Mucosa of stomach (tissue), 1 donor: ENCODE measurements around the gene HNRNPM.

Experiments used
- H3K27me3 ChIP-seq: one replicate; pipeline ENCODE4 v1.7.0; 2013; ENCODE audit warnings: mild to moderate bottlenecking, low read length; ENCODE audit not compliant: control insufficient read depth, insufficient read depth
- H3K36me3 ChIP-seq: one replicate; pipeline ENCODE4 v1.7.0; 2013; ENCODE audit warnings: low read length; ENCODE audit not compliant: control insufficient read depth, insufficient read depth
- H3K4me1 ChIP-seq: one replicate; pipeline ENCODE4 v1.7.0; 2013; ENCODE audit warnings: mild to moderate bottlenecking, low read length; ENCODE audit not compliant: control insufficient read depth, insufficient read depth
- H3K4me3 ChIP-seq: one replicate; pipeline ENCODE4 v1.7.0; 2013; ENCODE audit warnings: low read length
- H3K9ac ChIP-seq: one replicate; pipeline ENCODE4 v1.7.0; 2013; ENCODE audit warnings: mild to moderate bottlenecking, low read length, moderate library complexity
- H3K9me3 ChIP-seq: one replicate; pipeline ENCODE4 v1.7.0; 2013; ENCODE audit warnings: mild to moderate bottlenecking, low read length, moderate library complexity; ENCODE audit not compliant: control insufficient read depth
- donor health status: Pancreatic carcinoma.

Gene HNRNPM

GRCh38 chr19:8466018-8466417, 21.2 kb downstream of the HNRNPM start:
- no peak overlapping the region for H3K4me3 ChIP-seq

GRCh38 chr19:8468124-8468523, 23.3 kb downstream of the HNRNPM start:
- no peak overlapping the region for H3K4me3 ChIP-seq
- H3K36me3 ChIP-seq, result peaks cover 38% of the 10 kb centered on the region
- H3K27me3 ChIP-seq, result no peaks in the 10 kb centered on the region
- no peaks in the 10 kb centered on the region for H3K4me1 ChIP-seq
- no peak overlapping the region for H3K9ac ChIP-seq
- no peaks in the 10 kb centered on the region for H3K9me3 ChIP-seq

More at GRCh38 chr19:8466018-8466417, 21.2 kb downstream of the HNRNPM start:
- H3K27me3 ChIP-seq, result no peaks in the 10 kb centered on the region
- no peaks in the 10 kb centered on the region for H3K9me3 ChIP-seq
- H3K9ac ChIP-seq, result no peak overlapping the region
- H3K4me1 ChIP-seq, result no peaks in the 10 kb centered on the region
- H3K36me3 ChIP-seq, result peaks cover 33% of the 10 kb centered on the region

DNA sequence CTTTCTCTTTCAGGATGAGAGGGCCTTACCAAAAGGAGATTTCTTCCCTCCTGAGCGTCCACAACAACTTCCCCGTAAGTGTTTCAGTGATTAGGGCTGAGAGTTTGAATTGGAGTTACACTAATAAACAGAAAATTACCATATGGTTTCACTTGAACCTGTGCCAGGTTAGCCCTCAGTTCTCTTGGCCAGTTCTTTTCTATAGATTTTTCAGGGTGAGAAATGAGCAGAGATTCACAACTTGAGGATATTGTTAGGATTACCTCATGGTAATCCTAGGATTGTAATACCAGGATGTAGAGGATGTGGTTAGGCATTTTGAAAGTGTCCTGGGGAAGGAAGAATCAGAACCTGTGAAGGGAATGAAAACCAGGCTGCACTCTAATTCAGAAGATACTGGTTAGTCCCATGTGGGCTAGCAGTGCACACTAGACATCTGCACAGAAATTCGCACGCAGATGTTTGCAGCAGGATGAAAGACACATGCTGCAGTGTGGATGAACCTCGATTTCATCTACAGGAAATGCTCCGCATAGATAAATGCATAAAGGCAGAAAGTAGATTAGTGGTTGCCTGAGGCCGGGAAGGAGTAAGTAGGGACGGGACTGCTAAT, 24.1 kb downstream of the HNRNPM start:
- Histone ChIP-seq H3K36me3 (peaks cover 38% of the 10 kb centered on the region), H3K9me3 (no peaks in the 10 kb centered on the region), H3K9ac (no peak overlapping the region), H3K4me1 (no peaks in the 10 kb centered on the region), H3K4me3 (no peak overlapping the region), H3K27me3 (no peaks in the 10 kb centered on the region)

DNA sequence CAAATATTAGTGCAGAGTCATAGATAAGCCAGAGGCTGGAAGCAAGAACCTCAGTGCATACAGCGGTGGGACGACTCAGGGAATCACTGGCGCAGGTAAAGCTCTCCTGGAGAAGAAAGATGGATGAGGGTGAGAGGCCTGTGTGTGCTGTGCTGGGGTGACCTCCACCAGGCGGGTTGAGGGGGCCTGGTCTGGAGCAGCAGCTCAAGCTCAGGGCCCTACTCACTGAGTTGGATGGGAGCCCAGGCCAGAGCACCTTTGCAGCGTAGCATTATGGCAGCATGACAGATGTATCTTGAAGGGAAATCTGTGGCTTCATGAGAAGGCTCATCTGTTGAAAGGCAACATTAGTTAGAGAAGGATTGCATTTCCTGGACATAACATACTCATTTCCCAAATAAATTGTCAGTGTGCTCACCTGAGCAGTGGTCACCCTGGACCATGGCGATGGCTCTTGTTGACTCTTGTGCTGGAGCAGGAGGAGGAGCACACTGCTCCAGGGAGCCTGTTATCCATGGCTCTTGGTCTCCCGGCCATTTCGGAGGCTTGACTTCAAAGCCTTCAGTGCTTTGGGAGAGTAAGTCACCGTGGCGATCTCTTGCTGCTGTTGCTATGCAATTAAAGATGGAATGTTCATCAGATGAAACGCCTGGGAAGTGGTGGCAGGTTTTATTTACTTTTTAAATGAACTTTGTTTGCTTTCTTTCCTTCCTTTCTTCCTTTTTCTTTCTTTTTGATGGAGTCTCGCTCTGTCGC, 25.0 kb downstream of the HNRNPM start:
- peaks cover 37% of the 10 kb centered on the region for H3K36me3 ChIP-seq

DNA sequence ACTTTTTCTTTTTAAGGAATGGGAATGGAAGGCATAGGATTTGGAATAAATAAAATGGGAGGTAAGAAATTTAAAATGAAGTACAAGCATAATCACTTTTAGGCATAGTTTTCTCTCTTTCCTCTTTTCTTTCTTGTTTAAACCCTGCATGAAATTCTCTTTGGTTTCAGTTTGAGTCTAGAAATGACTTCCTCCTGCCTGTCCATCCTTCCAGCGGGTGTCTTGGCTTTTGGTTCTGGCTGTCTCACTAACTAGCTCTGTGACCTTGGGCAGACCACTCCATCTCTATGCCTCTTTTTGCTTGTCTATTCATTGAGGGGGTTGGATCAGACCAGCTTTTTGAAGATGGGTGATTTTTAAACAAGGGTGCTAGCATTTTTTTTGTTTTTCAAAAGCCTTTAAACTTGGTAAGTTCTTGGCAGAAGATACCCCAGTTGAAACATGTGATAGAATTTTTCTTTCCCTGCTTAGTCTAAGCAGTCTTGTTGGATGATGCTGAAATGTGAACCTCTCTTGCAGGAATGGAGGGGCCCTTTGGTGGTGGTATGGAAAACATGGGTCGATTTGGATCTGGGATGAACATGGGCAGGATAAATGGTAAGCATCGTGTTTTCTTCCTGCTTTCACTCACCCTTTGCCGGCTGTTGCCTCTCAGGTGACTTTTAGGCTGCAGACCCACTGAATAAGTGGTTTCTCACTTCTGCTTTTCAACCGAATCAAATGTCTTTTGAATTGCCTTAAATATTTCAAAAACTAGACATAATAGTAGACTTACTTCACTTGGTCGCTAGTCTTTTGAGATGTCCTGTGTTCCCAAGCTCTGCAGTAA, 29.1 kb downstream of the HNRNPM start:
- Histone ChIP-seq H3K9me3 (no peaks in the 10 kb centered on the region), H3K4me1 (no peaks in the 10 kb centered on the region), H3K27me3 (no peaks in the 10 kb centered on the region), H3K4me3 (no peak overlapping the region), H3K9ac (no peak overlapping the region), H3K36me3 (peaks cover 39% of the 10 kb centered on the region)

More for the DNA sequence above, 25.0 kb downstream of the HNRNPM start:
- H3K9ac ChIP-seq, result no peak overlapping the region
- no peaks in the 10 kb centered on the region for H3K4me1 ChIP-seq
- no peak overlapping the region for H3K4me3 ChIP-seq
- no peaks in the 10 kb centered on the region for H3K27me3 ChIP-seq
- no peaks in the 10 kb centered on the region for H3K9me3 ChIP-seq

- H3K27me3 ChIP-seq, result no peaks in the 10 kb centered on the region
- no peaks in the 10 kb centered on the region for H3K4me1 ChIP-seq
- H3K36me3 ChIP-seq, result peaks cover 28% of the 10 kb centered on the region
- H3K4me3 ChIP-seq, result no peak overlapping the region
- H3K9me3 ChIP-seq, result no peaks in the 10 kb centered on the region
- H3K9ac ChIP-seq, result no peak overlapping the region
Observed at GRCh38 chr19:8475005-8475404, 30.2 kb downstream of the HNRNPM start.

DNA sequence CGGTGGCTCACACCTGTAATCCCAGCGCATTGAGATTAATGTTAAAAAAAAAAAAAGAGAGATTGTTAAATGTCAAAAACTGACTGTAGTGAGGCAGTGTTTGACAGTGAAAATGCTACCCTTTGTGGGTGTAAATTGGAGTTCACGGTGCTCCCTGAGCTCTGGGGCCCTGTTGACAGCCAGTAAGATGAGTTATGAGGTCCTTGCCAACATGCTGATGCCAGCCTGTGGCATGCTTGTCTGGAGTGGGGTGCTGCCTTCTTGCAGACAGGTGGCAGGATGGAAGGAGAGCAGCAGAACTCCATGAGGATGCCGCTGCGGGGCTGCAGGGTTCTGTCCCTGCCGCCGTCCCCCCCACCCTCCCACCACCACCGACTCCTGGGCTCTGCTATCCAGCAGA, 31.7 kb downstream of the HNRNPM start:
- Histone ChIP-seq H3K9me3 (no peaks in the 10 kb centered on the region), H3K36me3 (peaks cover 18% of the 10 kb centered on the region), H3K9ac (no peak overlapping the region), H3K27me3 (no peaks in the 10 kb centered on the region), H3K4me3 (no peak overlapping the region), H3K4me1 (peaks cover 12% of the 10 kb centered on the region)

DNA sequence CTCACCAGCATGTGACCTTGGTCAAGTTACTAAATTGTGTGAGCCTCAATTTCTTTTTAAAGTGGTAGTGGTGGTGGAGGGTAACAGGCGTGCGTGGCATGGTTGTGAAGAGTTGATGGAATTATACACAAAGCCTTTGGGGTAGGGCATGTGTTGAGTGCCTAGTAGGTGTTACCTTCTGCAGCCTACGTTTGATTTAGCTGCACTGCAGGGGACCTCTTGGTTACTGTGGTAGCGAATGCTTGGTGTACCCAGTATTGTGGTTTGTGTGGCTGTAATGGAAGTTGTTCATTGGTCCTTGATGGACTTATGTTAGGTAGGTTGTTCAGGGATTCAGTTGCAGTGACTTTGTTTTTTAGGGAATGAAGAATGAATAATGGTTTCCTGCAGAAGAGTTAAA, 33.1 kb downstream of the HNRNPM start:
- Histone ChIP-seq H3K4me3 (no peak overlapping the region), H3K9me3 (no peaks in the 10 kb centered on the region), H3K36me3 (peaks cover 22% of the 10 kb centered on the region), H3K4me1 (peaks cover 12% of the 10 kb centered on the region), H3K27me3 (no peaks in the 10 kb centered on the region), H3K9ac (no peak overlapping the region)

DNA sequence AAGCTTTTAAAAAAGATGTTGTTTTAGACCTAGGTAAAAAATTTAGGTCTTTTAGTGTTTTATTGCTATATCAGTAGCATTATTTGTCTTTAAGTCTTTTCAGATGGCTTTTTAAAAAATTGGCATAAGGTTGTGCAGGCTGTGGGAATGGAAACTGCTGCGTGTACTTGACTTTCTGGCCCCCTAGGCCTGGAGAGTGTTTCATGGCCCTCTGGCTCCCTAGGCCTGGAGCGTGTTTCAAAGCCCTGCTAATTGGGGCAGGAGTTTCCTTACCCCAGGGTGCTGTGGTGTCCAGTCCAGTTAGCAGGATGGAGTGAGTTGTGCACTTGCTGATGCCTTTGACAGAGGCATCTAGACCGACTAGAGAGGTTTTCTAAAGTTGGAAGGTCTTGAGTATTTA, 33.8 kb downstream of the HNRNPM start:
- Histone ChIP-seq H3K36me3 (peaks cover 25% of the 10 kb centered on the region), H3K9ac (no peak overlapping the region), H3K27me3 (no peaks in the 10 kb centered on the region), H3K4me3 (no peak overlapping the region), H3K4me1 (peaks cover 12% of the 10 kb centered on the region), H3K9me3 (no peaks in the 10 kb centered on the region)

- Histone ChIP-seq H3K4me1 (peaks cover 18% of the 10 kb centered on the region), H3K27me3 (no peaks in the 10 kb centered on the region), H3K9me3 (no peaks in the 10 kb centered on the region), H3K4me3 (no peak overlapping the region), H3K36me3 (peaks cover 28% of the 10 kb centered on the region), H3K9ac (no peak overlapping the region)
Observed at GRCh38 chr19:8481201-8481600, 36.4 kb downstream of the HNRNPM start.

DNA sequence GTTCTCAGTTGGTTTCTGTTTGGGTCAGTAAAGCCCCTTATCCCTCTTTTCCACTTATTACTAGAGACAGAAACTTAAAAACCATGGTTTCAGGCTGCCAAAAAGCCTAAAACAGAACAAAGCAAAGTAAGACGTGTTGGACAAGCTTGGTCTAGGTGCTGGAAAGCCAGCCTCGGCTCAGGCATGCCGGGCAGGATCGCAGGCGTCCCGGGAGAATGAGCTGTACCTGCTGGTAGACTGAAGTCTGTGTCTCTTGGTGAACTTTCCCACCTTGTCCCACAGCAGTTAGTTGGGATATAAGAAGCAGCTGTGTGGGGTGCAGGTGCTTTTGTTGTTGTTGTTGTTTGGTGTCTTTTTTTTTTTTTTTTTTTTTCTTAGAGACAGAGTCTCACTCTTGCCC, 36.8 kb downstream of the HNRNPM start:
- H3K4me3 ChIP-seq, result no peak overlapping the region

DNA sequence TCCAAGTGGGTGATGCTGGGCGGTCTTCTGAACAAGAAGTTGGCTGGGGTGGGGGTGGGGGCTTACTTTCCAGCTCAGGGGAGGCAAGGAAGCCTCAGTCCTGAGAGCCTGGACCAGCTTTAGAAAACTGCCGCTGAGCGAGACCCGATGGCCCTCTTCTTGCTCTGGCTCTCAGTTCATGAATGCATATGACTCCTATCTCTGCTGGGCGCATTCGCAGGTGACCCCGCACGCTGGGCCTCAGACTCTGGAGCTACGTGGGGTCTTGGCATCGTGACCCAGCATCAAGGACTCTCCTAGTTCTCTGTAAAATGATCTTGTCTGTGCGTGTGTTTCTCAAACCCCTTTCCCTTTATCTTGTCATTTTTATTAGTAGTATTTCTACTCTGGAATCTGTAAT, 37.9 kb downstream of the HNRNPM start:
- no peaks in the 10 kb centered on the region for H3K9me3 ChIP-seq
- peaks cover 25% of the 10 kb centered on the region for H3K36me3 ChIP-seq
- no peaks in the 10 kb centered on the region for H3K27me3 ChIP-seq
- peaks cover 18% of the 10 kb centered on the region for H3K4me1 ChIP-seq
- no peak overlapping the region for H3K4me3 ChIP-seq
- no peak overlapping the region for H3K9ac ChIP-seq

More for the DNA sequence above, 36.8 kb downstream of the HNRNPM start:
- Histone ChIP-seq H3K27me3 (no peaks in the 10 kb centered on the region), H3K9ac (no peak overlapping the region), H3K36me3 (peaks cover 27% of the 10 kb centered on the region), H3K4me1 (peaks cover 18% of the 10 kb centered on the region), H3K9me3 (no peaks in the 10 kb centered on the region)
